H4 (cell line): ENCODE results near the gene F2. TPM values are rescaled to one million over a fixed set of nuclear protein-coding genes. Genes with fewer than 3 reads are reported as not detected.

Experiments used
- DNase-seq: peaks from one replicate; pipeline ENCODE4 v3.0.0-alpha.2; 2015; ENCODE audit warnings: low spot score
- total RNA-seq: library from RNA; depleted of rRNA; stranded (reverse); fragments of >200 nt; shearing (Covaris generic); gene quantifications from 2 replicates; pipeline ENCODE4 v1.2.3, GENCODE V29; 2014; rRNA removed

F2 gene
- total RNA-seq, 1 experiment from 2014 or later, result 0.23 TPM

- DNase-seq, result no peak
Measured at GRCh38 chr11:46743693-46744339, 24.8 kb downstream of the F2 start.

- no peak for DNase-seq
Measured at GRCh38 chr11:46745328-46745727, 26.3 kb downstream of the F2 start.

- no peak for DNase-seq
Measured at GRCh38 chr11:46745995-46746394, 27.0 kb downstream of the F2 start.

- no peak for DNase-seq
Measured at GRCh38 chr11:46747150-46747549, 28.1 kb downstream of the F2 start.

- DNase-seq, result no peak
Measured at GRCh38 chr11:46755962-46756361, 36.9 kb downstream of the F2 start.

- no peak for DNase-seq
Measured at GRCh38 chr11:46759196-46759595, 40.2 kb downstream of the F2 start.

GRCh38 chr11:46760429-46761128 lies 41.6 kb downstream of the F2 start:
- DNase-seq, result no peak

GRCh38 chr11:46761807-46762206 lies 42.8 kb downstream of the F2 start:
- no peak for DNase-seq

GRCh38 chr11:46762248-46762647 lies 43.2 kb downstream of the F2 start:
- no peak for DNase-seq

- no peak for DNase-seq
Measured at GRCh38 chr11:46766656-46767055, 47.6 kb downstream of the F2 start.

GRCh38 chr11:46769636-46770221 lies 50.7 kb downstream of the F2 start:
- DNase-seq, result no peak

GRCh38 chr11:46776878-46777277 lies 57.9 kb downstream of the F2 start:
- no peak for DNase-seq

GRCh38 chr11:46778416-46778815 lies 59.4 kb downstream of the F2 start:
- no peak for DNase-seq

Other genes with a start within 250 kb of the F2 start
- 12.4 and 28.5 TPM in 2 replicates for gene AMBRA1, start 125.2 kb upstream of the F2 start, total RNA-seq
- 2.5 and 5.8 TPM in 2 replicates for gene HARBI1, start 102.0 kb upstream of the F2 start, total RNA-seq
- 72.3 and 88.3 TPM in 2 replicates for gene ATG13, start 101.7 kb upstream of the F2 start, total RNA-seq
- 9.5 and 16.2 TPM in 2 replicates for gene ARHGAP1, start 18.6 kb upstream of the F2 start, total RNA-seq
- gene ZNF408, start 18.2 kb upstream of the F2 start, total RNA-seq, result 4.8 and 5.1 TPM in 2 replicates
- gene CKAP5, start 127.1 kb downstream of the F2 start, total RNA-seq, result 54.6 and 71.4 TPM in 2 replicates
- gene LRP4, start 199.3 kb downstream of the F2 start, total RNA-seq, result 1.0 and 1.4 TPM in 2 replicates
- gene CSTPP1, start 217.5 kb downstream of the F2 start, total RNA-seq, result 19.7 and 22.8 TPM in 2 replicates